HG03280 (cell line): Measurements from ENCODE around the gene LRRK2.
"Not testable (repeated sequence)": the region's sequence is repeated elsewhere in the genome, so short reads cannot be mapped to it uniquely, and the experiment has no call there.

ENCODE experiments used
- ATAC-seq: cut with Tn5 transposase; IDR thresholded peaks from one replicate; pipeline ENCODE4 v1.9.1; 2021; ENCODE audit warnings: mild to moderate bottlenecking, moderate library complexity; ENCODE audit not compliant: unreplicated experiment

LRRK2 gene

GRCh38 chr12:40211186-40211585 is 13.6 kb upstream of the LRRK2 start:
- not testable (repeated sequence) for ATAC-seq

DNA sequence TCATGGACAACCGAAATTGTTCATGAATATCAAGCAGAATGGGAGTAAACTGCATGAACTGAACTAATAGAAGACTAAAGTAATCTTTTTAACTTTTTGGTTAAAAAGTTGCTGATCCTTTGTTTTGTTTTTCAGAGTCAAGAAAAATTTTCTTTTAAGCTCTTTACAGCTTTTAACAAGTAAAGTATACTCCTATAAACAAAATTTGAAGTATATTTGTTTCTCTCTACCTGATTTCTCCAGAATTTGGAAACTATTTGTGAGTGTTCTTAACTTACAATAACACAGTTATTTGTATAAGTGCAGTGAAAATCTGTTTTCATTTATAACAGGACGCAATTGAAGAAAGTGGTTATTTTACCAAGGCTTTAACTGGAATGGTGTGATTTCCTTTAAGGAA is 12.2 kb upstream of the LRRK2 start:
- no peak for ATAC-seq

DNA sequence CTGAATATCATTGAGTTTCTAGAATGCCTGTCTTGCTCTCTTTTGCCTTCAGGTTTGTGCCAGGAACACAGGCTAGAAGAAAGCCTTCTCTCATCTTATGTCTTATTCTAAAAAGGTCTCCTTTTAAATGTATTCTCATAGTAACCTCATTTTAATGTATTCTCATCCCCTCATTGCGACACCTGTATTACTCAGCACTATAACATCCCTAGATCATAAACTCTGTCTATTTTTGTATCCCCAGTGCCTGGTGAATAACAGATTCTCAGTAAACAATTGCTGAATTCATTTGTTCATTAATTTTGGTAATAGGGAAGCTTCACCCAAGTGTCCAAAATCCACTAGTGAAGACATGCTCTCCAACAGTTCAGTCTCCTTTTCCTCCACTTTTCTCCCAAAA is 8.8 kb upstream of the LRRK2 start:
- no peak for ATAC-seq

DNA sequence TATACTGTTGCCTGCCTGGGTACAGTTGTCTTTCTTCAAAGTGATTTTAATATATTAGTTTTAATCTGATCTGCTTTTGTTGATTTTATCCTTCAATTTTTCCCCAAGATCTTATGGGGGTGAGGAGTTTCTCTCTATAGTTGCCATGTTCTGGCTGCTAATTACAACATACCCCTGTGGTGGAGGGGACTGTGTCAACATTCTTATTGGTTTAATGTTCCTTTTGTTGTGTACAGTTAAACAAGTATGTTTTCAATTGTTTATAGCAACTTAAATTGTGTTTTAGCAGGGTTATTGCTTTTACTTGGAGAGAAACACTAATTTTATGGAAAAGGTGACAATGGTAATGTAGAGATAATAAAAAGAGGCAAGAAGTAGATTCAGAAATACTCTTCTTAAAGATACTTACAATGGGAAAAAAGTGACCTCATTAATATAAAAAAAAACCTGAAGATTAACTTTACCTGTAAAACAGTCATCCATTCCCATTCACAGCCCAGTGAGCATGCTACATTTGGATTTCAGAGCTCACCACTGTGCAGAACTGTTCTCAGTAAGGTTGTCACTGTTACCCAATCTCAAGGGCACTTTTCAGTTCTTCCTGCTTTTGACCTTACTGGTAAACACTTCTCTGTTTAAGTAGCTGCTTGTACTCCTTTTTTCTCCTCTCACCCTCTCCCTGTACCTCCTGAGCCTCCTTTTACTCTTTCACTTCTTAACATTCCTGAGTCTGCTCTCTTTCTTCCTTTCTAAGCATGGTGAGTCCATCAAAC is 8.1 kb upstream of the LRRK2 start:
- ATAC-seq: no peak

DNA sequence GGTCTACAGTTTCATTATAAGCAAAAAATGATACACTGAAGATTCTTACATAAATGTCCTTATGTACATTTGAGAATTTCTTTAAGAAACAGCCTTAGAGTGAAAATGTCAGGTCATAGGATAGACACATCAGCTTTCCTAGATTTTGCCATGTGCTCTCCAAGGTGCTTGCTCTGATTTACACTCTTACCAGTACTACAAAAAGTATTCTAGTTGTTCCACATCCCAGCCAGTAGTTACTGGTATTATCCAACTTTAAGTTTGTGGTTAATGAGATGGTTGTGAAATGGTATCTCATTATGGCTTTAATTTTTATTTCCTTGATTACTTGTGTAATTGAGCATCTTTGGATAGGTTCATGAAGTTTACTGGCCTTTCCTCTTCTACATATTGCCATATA is 5.0 kb upstream of the LRRK2 start:
- ATAC-seq: no peak

DNA sequence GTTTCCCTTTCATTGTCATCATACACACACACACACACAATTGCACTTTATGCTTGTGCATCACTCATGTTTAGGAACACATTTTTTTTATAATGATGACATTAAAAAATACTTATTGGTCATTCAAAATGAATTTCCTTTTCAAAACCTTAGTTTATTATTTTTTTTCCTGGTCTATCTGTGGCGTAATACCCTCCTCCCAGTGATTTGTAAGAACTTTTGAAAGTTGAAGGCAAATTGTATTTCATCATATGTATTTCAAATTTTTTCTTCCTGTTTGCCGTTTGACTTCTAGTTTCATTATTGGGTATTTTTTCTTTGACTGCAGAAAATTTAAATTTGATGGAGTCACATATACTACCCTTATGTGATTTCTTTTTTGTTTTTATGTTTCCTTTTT is 2.5 kb upstream of the LRRK2 start:
- ATAC-seq: no peak

- no peak for ATAC-seq
Observed at GRCh38 chr12:40223646-40224045, 1.2 kb upstream of the LRRK2 start.

DNA sequence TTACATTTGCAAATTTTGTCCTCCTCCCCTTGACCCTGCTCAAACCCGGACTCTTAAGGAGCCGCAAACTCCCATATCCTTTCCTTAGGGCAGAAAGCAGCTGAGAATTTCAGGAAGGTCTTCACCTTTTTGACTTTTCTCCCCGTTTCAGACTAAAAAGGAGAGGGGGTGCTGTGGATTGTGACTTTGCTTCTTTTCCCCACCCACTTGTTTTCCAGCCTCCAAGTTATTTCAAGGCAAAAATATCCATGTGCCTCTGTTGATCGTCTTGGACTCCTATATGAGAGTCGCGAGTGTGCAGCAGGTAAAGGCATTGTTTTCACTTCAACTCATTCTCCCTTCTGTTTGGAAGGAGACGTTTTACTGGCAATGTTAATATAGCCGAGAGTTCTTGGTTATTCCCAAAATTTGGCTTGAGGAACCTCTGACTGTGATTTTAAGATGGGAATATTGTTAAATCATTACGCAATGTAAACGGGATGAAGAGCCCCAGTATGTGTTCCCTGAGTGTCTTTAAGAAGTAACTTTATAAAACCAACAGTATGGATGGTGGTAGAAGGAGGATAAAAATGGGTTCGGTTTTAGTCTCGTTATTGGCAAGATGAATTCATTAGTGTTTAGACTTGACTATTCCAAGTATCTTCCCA is 663 bp downstream of the LRRK2 start:
- ATAC-seq: no peak

DNA sequence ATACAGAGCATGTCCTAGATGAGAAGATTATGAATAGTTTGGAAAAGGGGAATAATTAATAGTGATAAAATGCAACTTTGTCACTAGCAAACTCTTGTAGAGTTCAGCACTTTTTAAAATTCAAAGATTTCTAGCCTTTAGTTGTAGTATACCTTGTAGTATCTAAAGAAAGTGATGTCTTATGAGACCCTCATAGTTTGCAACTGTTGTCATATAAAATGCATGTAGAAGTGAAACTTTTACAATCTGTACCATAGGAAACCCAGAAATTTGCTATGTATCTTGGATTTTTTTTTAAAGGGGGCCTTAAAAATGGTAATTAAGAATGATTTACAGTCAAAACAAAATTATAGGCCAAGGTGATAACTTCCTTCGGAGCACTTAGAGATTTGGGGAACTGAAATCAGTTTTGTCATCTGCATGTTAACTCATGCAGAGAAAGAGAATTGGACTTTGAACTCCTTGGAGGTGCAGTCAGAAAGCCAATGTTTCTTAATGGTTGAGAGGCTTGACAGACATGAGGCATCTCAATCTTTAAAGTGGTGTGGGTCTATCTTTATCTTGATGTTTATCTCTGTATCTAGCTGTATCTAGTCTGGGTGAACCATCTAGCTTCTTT is 1.3 kb downstream of the LRRK2 start:
- ATAC-seq: peak; percentile 57

DNA sequence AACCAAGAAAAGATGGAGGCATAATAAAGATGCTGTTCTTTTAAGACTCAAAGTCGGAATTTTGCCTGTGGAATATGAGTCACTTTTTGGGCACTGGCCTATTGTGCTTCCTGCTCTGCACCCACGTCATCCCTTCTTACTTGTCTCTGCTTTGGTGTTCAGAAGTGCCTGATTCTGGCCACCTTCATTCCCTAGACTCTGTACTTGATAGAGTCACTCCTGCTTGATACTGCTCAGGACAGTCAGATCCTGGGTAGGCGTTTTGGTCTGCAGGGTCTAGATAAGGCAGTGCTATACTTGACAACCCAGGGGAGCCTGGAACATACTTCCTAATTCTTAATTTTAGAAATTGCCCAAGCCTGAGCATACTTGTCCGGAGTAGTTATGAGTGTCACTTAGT is 1.9 kb downstream of the LRRK2 start:
- ATAC-seq: no peak

GRCh38 chr12:40227447-40227846 is 2.6 kb downstream of the LRRK2 start:
- no peak for ATAC-seq

DNA sequence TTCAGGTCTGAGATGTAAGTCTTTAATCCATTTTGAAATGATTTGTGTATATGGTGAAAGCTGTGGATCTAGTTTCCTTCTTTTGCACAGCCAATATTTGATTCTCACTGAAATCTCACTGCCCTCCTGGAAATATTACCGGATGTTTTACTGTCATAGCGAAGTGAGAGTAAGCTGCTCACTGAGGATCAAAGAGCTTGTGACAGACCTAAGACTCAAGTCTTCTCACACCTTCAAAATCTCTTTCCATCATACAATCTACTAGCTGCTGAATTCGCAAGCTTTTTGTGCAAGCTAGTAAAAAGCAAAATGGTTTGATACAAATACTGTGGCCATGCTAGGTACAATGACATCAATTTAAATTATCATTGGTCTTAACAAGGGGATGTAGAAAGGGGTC is 3.9 kb downstream of the LRRK2 start:
- no peak for ATAC-seq

- ATAC-seq: no peak
Observed at GRCh38 chr12:40229690-40230651, 5.2 kb downstream of the LRRK2 start.

- ATAC-seq: no peak
Observed at GRCh38 chr12:40232602-40233001, 7.8 kb downstream of the LRRK2 start.

DNA sequence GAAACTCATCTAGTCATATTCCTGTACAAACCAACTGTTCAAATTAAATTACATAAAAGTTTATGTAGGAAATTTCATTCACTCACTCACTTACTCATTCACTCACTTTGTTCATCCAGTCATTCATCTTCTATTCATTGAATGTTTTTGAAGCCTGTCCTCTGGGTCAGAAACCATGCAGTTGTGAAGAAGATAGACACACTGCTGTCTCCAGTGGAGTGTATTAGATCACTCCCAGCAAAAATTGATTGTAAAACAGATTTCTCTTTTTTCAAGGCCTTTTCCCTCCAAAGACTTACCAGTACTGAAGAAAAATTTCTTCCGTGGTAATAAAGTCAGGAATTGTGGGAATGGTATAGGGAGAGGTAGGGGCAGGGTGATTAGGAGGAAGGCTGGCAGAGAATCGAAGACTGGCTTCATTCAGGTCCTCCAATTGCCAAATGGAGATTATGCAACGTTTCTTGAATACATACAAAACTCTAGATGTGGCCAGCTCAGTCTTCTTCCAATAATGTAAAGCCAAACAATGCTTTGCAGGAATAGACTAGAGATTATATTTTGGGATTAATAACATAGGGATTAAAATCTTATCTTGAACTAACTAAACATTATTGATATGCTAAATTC is 9.1 kb downstream of the LRRK2 start:
- no peak for ATAC-seq

- no peak for ATAC-seq
Observed at GRCh38 chr12:40236357-40236850, 11.6 kb downstream of the LRRK2 start.

DNA sequence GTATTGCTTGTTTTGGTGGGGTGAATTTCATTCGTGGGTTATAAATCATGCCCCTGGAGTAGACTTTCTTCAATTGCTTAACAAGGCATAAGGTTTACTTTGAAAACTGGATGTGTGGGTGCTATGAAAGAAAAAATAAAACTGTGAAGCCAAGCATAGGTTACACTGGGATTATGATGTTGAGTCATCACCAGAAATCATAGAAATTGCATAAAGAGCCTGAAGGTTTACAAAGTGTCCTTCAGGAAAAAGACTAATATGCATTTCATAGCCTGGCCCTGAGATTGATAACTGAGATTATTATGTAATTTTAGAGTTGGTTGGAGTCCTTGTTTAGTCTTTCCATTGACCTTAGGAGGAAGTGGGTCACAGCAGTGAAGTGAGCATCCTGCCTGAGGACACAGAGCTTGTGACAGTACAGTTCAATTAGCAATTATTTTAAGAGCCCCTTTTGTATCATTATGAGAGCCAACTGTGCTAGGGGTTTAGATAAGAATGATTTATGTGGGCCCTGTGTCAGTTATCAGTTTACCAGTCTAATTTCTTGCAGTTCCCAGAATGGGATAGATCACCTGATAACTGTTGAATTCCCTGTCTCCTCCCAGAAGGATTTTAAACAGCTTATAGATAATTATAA is 13.6 kb downstream of the LRRK2 start:
- no peak for ATAC-seq

GRCh38 chr12:40238979-40239378 is 14.2 kb downstream of the LRRK2 start:
- ATAC-seq: no peak

DNA sequence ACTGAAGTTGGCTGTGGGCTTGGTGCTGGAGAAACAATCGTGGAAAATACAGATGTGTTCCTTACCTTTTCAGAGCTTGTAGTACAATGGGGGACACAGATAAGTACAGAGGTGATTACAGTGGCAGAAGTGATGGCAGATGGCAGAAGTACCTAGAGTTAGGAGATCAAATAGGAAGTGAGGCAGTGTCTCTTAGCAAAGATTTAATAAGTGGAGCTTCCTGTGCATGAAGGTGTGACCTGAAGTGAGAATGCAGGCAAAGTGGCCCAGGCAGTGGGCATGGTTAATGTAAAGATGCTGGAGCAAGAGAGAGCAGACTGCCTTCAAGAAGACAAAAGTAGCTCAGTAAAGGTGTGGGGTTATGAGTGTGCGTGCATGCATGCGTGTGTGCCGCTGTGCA is 16.0 kb downstream of the LRRK2 start:
- ATAC-seq: no peak

DNA sequence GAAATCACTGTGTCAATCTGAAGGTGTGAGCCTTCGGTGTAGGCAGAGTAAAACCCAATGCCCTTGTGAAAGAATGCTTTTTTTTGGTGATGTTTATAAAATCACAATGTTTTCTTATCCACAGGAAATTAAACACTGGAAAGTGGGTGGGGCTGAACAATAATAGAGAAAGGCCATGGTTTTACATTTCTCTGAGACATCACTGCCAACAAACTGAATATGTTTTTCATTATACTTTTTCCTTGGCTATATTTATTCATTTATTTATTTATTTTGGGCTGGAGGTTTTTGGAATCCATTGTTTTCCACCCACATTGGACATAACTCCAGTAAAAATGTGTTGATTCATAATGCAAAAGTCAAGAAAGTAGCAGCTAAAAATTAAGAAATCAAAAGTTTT is 16.9 kb downstream of the LRRK2 start:
- ATAC-seq: no peak
